ENCODE results near the gene GRAMD1B.

The GRAMD1B gene

GRCh38 chr11:123575441-123575840, 145.4 kb downstream of the GRAMD1B start:
- DNase-seq, result no peak

GRCh38 chr11:123576082-123576481, 146.0 kb downstream of the GRAMD1B start:
- DNase-seq, result no peak

DNA sequence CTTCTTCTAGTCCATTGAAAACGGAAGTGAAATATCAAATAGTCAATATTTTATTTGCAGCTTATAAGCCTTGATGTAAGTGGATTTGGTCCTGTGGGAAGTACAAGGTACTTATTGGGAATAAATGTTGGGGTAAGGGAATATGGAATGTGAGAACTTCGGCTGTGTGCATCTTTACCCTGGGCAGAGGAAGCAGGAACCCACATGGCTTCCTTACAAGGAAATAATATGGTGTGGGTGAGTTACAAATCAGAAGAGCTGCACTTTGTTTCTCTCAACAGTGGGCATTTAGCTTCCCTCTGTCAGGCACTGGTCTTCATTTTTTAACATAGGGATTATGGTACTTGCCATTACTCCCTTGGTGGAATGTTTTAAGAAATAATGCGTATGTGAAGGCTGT, 146.4 kb downstream of the GRAMD1B start:
- no peak for DNase-seq

- peak; percentile 60 for DNase-seq
Measured at GRCh38 chr11:123577081-123577598, 147.1 kb downstream of the GRAMD1B start.

DNA sequence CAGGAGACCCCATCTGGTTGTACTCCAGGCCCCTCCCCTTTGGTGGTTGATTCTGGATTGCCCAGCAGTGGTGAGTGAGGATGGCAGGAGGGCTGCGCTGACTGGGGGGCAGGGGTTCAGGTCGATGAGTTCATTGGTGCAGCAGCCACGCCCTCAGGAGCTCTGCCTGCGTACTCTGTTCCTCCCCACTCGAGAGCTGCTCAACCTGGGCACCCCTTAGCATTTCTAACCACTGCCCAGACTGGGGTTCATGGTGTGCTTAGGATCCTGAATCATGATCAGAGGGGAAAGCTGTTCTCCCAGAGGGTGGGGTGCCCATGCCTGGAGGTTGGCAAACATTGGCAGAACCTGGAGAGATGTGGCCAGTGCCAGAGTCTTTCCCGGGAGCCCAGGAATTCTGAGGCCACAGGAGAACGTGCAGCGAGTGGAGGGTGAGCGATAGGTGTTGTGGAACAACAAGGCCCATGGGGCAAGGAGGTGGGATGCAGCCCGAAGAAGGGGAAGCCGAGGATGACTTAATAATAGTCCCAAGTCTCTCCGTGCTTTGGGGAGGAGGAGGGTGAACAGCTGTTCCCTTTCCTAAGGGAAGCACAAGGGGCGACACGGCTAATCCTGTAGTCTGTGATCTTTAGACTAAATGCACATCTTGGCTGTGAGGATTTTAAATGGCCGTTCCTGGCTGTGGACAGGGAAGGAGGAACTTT, 148.9 kb downstream of the GRAMD1B start:
- DNase-seq, result no peak

GRCh38 chr11:123579482-123579812, 149.4 kb downstream of the GRAMD1B start:
- no peak for DNase-seq

DNA sequence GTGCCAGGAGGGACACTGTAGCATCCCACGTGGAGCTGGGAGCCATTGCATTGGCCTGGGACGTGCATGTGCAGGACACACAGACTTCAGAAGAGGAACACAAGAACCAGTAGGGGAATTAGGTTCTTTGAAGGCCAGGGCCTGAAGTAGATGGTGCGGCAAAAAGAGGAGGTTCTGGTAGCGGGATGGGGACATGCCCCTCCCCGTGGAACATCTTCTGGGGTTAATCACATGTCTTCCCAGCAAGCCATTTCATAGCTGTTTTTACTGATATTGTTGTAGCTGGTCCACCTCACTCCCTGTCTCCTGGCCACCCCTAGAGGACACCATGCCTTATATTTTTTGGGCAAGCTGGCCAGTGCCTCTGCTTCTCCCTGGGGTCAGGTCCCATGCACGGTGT, 150.1 kb downstream of the GRAMD1B start:
- DNase-seq, result no peak

DNA sequence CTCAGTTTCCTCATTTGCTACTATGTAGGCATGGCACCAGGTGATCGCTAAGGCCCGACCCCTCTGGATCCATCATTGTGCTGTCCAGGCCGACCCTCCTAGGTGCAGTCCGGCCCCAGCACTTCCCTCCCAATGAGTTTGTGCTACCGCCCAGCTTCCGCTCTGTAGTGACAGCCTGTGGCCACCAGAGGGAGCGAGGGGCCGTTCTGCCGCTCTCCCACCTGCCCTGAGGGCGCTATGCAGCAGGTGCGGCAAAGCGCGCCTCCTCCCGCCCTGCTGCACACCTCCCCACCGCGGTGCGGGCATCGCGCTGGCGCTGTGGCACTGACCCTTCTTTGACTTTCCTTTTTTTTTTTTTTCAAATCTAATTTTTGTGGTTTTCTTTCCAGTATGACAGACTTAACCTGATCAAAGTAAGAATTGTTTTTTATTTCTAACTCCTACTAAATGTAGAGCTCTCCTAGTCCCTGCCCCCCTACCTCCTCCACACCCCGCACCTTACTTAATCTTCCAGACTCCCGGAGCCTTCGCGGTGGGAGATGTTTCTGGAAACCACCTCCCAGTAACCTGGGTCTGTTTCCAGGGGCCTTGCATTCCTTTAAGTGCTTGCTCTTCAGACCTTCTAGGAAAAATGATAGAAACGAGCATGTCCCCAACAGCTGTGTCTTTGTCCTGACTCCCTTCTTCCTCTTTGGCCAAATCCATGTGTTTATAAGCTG, 150.6 kb downstream of the GRAMD1B start:
- peak; percentile 81 for DNase-seq

- DNase-seq, result no peak
Measured at GRCh38 chr11:123581651-123582399, 151.8 kb downstream of the GRAMD1B start.

DNA sequence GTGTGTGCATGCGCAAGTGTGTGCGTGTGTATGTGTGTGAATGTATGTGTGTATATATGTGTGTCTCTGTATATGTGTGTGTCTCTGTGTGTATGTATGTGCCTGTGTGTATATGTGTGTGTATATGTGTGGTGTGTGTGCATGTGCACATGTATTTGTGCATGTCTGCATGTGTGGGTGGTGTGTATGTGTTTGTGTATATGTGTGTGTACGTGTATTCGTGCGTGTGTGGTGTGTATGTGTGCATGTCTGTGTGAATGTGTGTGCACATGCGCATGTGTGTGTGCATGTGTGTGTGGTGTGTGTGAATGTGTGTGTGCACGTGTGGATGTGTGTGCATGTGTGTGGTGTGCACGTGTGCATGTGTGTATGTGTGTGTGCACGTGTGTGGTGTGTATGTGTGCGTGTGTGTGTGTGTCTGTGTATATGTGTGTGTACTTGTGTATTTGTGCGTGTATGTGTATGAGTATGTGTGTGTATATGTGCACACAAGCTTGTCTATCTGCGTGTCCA, 153.0 kb downstream of the GRAMD1B start:
- DNase-seq, result no peak

GRCh38 chr11:123584186-123584585, 154.1 kb downstream of the GRAMD1B start:
- DNase-seq, result no peak

DNA sequence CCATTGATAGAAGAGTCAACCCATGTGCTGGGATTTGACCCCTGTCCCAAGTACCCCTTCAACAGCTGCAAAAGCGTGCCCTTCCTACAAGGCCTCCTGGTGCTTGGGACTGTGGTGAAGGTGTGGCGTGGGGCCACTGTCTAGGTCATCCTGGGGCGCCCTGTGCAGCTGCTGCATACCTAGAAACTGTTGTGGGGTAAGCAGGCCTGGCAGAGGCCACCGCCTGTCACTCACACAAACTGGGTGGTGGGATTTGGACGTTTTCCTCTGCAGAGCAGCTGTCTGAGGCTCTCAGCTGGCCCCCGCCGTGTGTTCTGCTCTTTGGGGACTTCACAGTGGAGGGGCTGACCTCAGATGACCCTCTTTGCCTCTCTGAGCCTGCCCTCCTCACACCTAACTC, 154.7 kb downstream of the GRAMD1B start:
- DNase-seq, result no peak

GRCh38 chr11:123585206-123585605, 155.1 kb downstream of the GRAMD1B start:
- DNase-seq, result no peak

DNA sequence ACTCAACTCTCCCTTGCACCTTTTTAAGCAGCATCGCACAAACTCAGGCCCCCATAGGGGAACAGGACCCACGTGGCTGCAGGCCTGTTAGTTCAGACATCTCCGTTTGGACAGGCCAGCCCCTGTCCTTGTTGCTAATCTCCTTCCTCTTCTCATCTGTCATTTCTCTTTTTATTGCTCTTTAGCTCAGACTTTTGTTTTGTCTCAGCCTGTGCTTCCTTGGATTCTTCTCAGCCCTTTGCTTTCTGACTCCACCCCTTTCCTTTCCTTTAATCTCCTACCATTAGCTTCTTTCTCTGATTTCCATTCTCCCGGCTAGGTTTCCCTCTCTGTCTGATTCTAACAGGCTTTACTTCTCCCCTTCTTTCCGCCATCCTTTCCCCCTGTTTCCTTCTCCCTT, 155.6 kb downstream of the GRAMD1B start:
- no peak for DNase-seq

GRCh38 chr11:123586568-123586967, 156.5 kb downstream of the GRAMD1B start:
- DNase-seq, result no peak

GRCh38 chr11:123587044-123587443, 157.0 kb downstream of the GRAMD1B start:
- DNase-seq, result no peak

GRCh38 chr11:123587559-123587958, 157.5 kb downstream of the GRAMD1B start:
- DNase-seq, result no peak

- DNase-seq, result no peak
Measured at GRCh38 chr11:123588117-123588863, 158.2 kb downstream of the GRAMD1B start.

DNA sequence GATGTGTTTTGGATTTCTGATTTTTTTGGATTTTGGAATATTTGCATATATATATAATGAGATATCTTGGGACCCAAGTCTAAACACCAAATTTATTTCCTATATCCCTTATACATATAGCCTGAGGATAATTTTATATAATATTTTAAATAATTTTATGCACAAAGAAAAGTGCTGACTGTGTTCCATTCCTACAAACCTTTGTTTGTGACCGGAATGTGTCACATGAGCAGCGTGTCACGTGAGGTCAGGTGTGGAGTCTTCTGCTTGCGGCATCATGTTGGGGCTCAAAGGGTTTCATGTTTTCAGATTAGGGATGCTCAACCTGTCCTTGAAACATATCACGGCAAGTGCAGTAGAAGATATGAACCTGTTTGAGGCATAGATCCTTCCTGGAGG, 158.8 kb downstream of the GRAMD1B start:
- DNase-seq, result no peak

DNA sequence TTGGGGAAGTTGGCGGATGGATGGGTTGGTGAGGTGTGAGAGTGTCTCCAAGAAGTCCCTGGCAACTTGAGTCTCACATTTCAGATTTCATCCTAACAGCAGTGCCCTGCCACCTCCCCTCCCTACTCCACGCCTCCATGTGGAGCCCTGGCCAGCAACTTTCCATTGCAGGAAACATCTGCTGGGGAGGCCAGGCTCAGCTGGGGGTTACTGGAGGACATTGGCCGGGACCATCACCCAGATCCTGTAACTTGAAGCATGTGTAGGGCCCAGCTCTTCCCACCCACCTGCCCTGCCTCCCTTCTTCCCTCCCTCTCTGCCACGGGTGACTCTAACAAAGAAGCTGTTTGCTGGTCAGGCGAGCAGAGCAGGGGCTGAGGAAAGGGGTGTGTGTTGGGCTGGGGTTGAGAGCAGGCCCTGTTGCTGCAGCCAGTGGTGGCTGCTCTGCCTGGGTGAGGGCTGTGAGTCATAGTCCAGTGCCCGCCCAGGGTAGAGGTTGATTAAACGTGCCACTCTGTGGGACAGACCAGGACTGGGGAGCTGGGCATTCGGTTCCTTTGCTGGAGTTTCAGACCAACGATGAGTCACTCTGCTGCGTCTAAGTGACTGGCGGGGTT, 160.3 kb downstream of the GRAMD1B start:
- DNase-seq, result no peak

- no peak for DNase-seq
Measured at GRCh38 chr11:123593570-123593969, 163.5 kb downstream of the GRAMD1B start.

DNA sequence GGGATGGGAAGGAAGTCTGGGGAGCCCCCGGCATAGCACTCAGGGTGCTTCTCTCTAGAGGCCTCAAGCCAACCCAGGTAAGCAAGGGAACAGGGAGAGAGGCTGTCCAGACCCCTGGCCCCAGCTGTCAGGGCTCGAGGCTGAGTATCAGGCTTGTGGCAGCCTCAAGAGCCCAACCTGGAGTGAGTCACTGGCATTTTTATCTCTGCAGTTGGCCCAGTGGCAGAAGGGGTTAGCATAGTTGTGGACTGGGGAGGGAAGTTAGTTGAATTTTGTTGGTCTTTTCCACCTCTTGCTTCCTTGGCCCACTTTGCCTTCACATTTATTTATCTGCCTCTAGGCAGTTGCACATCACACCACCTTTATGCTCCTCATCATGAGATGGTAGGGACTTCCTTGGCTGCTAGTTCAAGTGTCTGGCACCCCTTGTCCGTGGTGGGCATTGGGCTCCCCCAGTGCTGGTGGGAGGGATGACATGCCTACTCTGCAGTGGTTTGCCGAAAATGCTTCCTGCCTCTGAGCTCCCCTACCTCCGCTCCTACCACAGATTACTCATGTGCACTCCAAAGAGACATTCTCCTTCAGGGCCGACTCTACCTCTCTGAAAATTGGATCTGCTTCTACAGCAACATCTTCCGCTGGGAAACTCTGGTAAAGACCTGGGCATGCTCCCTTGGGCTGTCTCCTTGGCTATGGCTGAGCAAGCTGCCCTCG, 164.3 kb downstream of the GRAMD1B start:
- no peak for DNase-seq
